ENCODE data around the gene MON1A. TPM values are rescaled to one million over a fixed set of nuclear protein-coding genes. Genes with fewer than 3 reads are reported as not detected.

Gene MON1A
- total RNA-seq, 1 donor from 2014 or later = 18.1 TPM

GRCh38 chr3:49966233-49966942 lies 36.8 kb upstream of the MON1A start:
- Histone ChIP-seq H3K27me3 (ENCODE audit: control insufficient read depth, insufficient read depth, low read length) (no peaks in the 10 kb centered on the region), H3K36me3 (ENCODE audit: control insufficient read depth, insufficient read depth, low read length) (no peaks in the 10 kb centered on the region), H3K4me3 (ENCODE audit: low read depth, low read length) (no peak overlapping the region)
- no peak for TF ChIP-seq CTCF (IDR thresholded peaks at IDR 0.05; ENCODE audit: insufficient read depth, low read length, poor library complexity, severe bottlenecking)
- peak; percentile 7 for DNase-seq (ENCODE audit: low read depth)

DNA sequence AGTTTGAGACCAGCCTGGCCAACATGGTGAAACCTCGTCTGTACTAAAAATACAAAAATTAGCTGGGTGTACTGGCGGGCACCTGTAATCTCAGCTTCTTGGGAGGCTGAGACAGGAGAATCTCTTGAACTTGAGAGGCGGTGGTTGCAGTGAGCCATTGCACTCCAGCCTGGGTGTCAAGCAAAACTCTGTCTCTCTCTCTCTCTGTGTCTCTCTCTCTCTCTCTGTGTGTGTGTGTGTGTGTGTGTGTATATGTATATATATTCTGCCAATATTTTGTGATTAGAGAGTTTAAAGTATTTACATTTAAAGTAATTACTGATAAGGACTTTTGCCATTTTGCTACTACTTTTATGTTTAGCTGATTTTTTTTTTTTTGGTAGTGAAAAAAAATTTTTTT lies 26.0 kb upstream of the MON1A start:
- no peak for TF ChIP-seq CTCF (IDR thresholded peaks at IDR 0.05; ENCODE audit: insufficient read depth, low read length, poor library complexity, severe bottlenecking)
- no peak overlapping the region for H3K4me3 ChIP-seq (ENCODE audit: low read depth, low read length)
- H3K36me3 ChIP-seq (ENCODE audit: control insufficient read depth, insufficient read depth, low read length) = no peaks in the 10 kb centered on the region
- H3K27me3 ChIP-seq (ENCODE audit: control insufficient read depth, insufficient read depth, low read length) = no peaks in the 10 kb centered on the region
- no peak for DNase-seq (ENCODE audit: low read depth)

GRCh38 chr3:49952924-49953323 lies 23.3 kb upstream of the MON1A start:
- no peak overlapping the region for H3K4me3 ChIP-seq (ENCODE audit: low read depth, low read length)
- DNase-seq (ENCODE audit: low read depth) = no peak
- H3K27me3 ChIP-seq (ENCODE audit: control insufficient read depth, insufficient read depth, low read length) = no peaks in the 10 kb centered on the region
- no peak for TF ChIP-seq CTCF (IDR thresholded peaks at IDR 0.05; ENCODE audit: insufficient read depth, low read length, poor library complexity, severe bottlenecking)
- H3K36me3 ChIP-seq (ENCODE audit: control insufficient read depth, insufficient read depth, low read length) = no peaks in the 10 kb centered on the region

- DNase-seq (ENCODE audit: low read depth) = no peak
- no peak overlapping the region for H3K4me3 ChIP-seq (ENCODE audit: low read depth, low read length)
- no peak for TF ChIP-seq CTCF (IDR thresholded peaks at IDR 0.05; ENCODE audit: insufficient read depth, low read length, poor library complexity, severe bottlenecking)
These were observed 13.0 kb upstream of the MON1A start for GRCh38 chr3:49942651-49943050.

GRCh38 chr3:49940667-49941249 lies 11.1 kb upstream of the MON1A start:
- DNase-seq (ENCODE audit: low read depth) = no peak
- no peak for TF ChIP-seq CTCF (IDR thresholded peaks at IDR 0.05; ENCODE audit: insufficient read depth, low read length, poor library complexity, severe bottlenecking)
- Histone ChIP-seq H3K4me3 (ENCODE audit: low read depth, low read length) (peak overlapping the region; percentile 81), H3K27me3 (ENCODE audit: control insufficient read depth, insufficient read depth, low read length) (no peaks in the 10 kb centered on the region), H3K36me3 (ENCODE audit: control insufficient read depth, insufficient read depth, low read length) (no peaks in the 10 kb centered on the region)

More at GRCh38 chr3:49942651-49943050, 13.0 kb upstream of the MON1A start:
- H3K27me3 ChIP-seq (ENCODE audit: control insufficient read depth, insufficient read depth, low read length) = no peaks in the 10 kb centered on the region
- H3K36me3 ChIP-seq (ENCODE audit: control insufficient read depth, insufficient read depth, low read length) = no peaks in the 10 kb centered on the region
